Fibroblast of skin of right quadriceps (primary cell): ENCODE measurements around the gene TRMT61B.

Source experiments
- DNase-seq: peaks from one replicate; pipeline ENCODE4 v3.0.0-alpha.2; 2013

TRMT61B gene

GRCh38 chr2:28855193-28855592, 14.9 kb downstream of the TRMT61B start:
- DNase-seq, result no peak

GRCh38 chr2:28842042-28842441, 28.1 kb downstream of the TRMT61B start:
- DNase-seq, result no peak

GRCh38 chr2:28838971-28839370, 31.1 kb downstream of the TRMT61B start:
- no peak for DNase-seq

GRCh38 chr2:28835781-28836180, 34.3 kb downstream of the TRMT61B start:
- DNase-seq, result peak; percentile 15

- DNase-seq, result no peak
These were observed 36.2 kb downstream of the TRMT61B start for GRCh38 chr2:28833740-28834470.

- DNase-seq, result peak; percentile 13
These were observed 41.7 kb downstream of the TRMT61B start for GRCh38 chr2:28828382-28828781.

GRCh38 chr2:28824870-28825269, 45.2 kb downstream of the TRMT61B start:
- no peak for DNase-seq

GRCh38 chr2:28824207-28824606, 45.9 kb downstream of the TRMT61B start:
- no peak for DNase-seq

- no peak for DNase-seq
These were observed 48.1 kb downstream of the TRMT61B start for GRCh38 chr2:28822036-28822435.

GRCh38 chr2:28821295-28821958, 48.7 kb downstream of the TRMT61B start:
- DNase-seq, result peak; percentile 41

GRCh38 chr2:28818053-28818452, 52.1 kb downstream of the TRMT61B start:
- no peak for DNase-seq

- DNase-seq, result peak; percentile 67
These were observed 59.5 kb downstream of the TRMT61B start, which contains the start of gene SPDYA for GRCh38 chr2:28810384-28811285. TSS of gene SPDYA (plus strand) at chr2:28810834. CDS start at chr2:28816015, 5,181 bp downstream.

GRCh38 chr2:28809927-28810326, 60.2 kb downstream of the TRMT61B start:
- no peak for DNase-seq

- peak; percentile 44 for DNase-seq
These were observed 67.1 kb downstream of the TRMT61B start for GRCh38 chr2:28802975-28803429.

- peak; percentile 15 for DNase-seq
These were observed 68.4 kb downstream of the TRMT61B start for GRCh38 chr2:28801726-28802125.
